ENCODE results near the gene NAGPA. TPM values are rescaled to one million over a fixed set of nuclear protein-coding genes. Genes with fewer than 3 reads are reported as not detected.

NAGPA gene
- polyA plus RNA-seq, 1 of the 3 experiments (the other 2 are of a cell fraction), result 16.5 TPM

GRCh38 chr16:5065326-5065725, 31.6 kb upstream of the NAGPA start:
- Histone ChIP-seq H4K20me1 (ENCODE audit: insufficient read depth) (no peaks in the 10 kb centered on the region), H3K4me2 (no peak overlapping the region), H3F3A (replicated peaks; ENCODE audit: insufficient read depth) (no peaks in the 10 kb centered on the region), H3K9me3 (no peaks in the 10 kb centered on the region), H3K9me2 (no peaks in the 10 kb centered on the region), H3K9ac (no peak overlapping the region), H3K4me3 (ENCODE audit: low read depth in 2 of 2, low read length in 1 of 2) (no peak overlapping the region), H3K27ac (ENCODE audit: low read depth in 2 of 2, low read length in 1 of 2) (no peak overlapping the region), H3K27me3 (ENCODE audit: insufficient read depth) (peaks cover 38% of the 10 kb centered on the region), H2AFZ (ENCODE audit: low read depth) (no peak overlapping the region), H3K36me3 (replicated peaks in 1 of 2; ENCODE audit: control insufficient read depth in 1 of 2, insufficient read depth in 2 of 2, low read length in 1 of 2) (no peaks in the 10 kb centered on the region), H3K4me1 (ENCODE audit: control insufficient read depth in 1 of 2, insufficient read depth in 2 of 2, low read depth in 1 of 2, low read length in 1 of 2) (no peaks in the 10 kb centered on the region), H3K79me2 (ENCODE audit: insufficient read depth) (no peaks in the 10 kb centered on the region)
- no peak for TF ChIP-seq NFIC (IDR thresholded peaks at IDR 0.05; ENCODE audit: borderline replicate concordance)
- TF ChIP-seq MAX (IDR thresholded peaks at IDR 0.05; ENCODE audit: low read depth), result no peak
- TF ChIP-seq FOSL2 (IDR thresholded peaks at IDR 0.05; ENCODE audit: borderline replicate concordance, low read depth), result no peak
- TF ChIP-seq MXI1 (IDR thresholded peaks at IDR 0.05; ENCODE audit: low read depth, low read length), result no peak
- no peak for TF ChIP-seq SIN3A (IDR thresholded peaks at IDR 0.05; ENCODE audit: borderline replicate concordance, low read depth, low read length)
- ChIA-PET CTCF (interaction anchor here (1.7 kb wide), 1 partner anchor 9 kb away, joined by 5 read pairs; no protein-coding TSS in a partner anchor), POLR2A (no interaction called here)
- WGBS (ENCODE audit: low lambda C conversion rate), result 43% methylated on average over 6 of the region's 8 CpGs
- no peak for DNase-seq

DNA sequence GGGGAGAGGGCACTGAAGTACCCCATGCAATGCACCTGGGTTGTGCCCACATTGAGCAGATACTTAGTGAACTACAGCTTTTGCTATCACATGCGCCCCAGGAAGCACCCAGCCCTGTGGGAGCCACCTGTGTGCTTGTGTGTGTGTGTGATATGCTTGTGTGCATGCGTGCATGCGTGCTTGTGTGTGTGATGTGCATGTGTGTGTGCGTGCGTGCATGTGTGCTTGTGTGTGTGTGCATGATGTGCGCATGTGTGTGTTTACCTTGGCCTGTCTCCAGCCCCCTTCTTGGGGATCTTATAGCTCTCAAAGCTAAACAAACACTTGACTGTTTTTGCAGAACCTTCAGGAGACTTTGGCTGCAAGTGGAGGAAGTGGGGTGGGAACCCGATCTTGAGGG, 31.2 kb upstream of the NAGPA start:
- Histone ChIP-seq H3K27ac (ENCODE audit: low read depth in 2 of 2, low read length in 1 of 2) (no peak overlapping the region), H3F3A (replicated peaks; ENCODE audit: insufficient read depth) (no peaks in the 10 kb centered on the region), H3K9ac (no peak overlapping the region), H4K20me1 (ENCODE audit: insufficient read depth) (no peaks in the 10 kb centered on the region), H3K79me2 (ENCODE audit: insufficient read depth) (no peaks in the 10 kb centered on the region), H3K4me1 (ENCODE audit: control insufficient read depth in 1 of 2, insufficient read depth in 2 of 2, low read depth in 1 of 2, low read length in 1 of 2) (no peaks in the 10 kb centered on the region), H3K27me3 (ENCODE audit: insufficient read depth) (peaks cover 38% of the 10 kb centered on the region), H3K9me2 (no peaks in the 10 kb centered on the region), H3K36me3 (replicated peaks in 1 of 2; ENCODE audit: control insufficient read depth in 1 of 2, insufficient read depth in 2 of 2, low read length in 1 of 2) (no peaks in the 10 kb centered on the region), H2AFZ (ENCODE audit: low read depth) (no peak overlapping the region), H3K4me2 (no peak overlapping the region), H3K9me3 (no peaks in the 10 kb centered on the region), H3K4me3 (ENCODE audit: low read depth in 2 of 2, low read length in 1 of 2) (no peak overlapping the region)
- 58% methylated on average over 7 of the region's 7 CpGs for WGBS (ENCODE audit: low lambda C conversion rate)
- POLR2A ChIA-PET, result no interaction called here
- CTCF ChIA-PET, result no interaction called here
- no peak for DNase-seq
- TF ChIP-seq RCOR1 (IDR thresholded peaks at IDR 0.05; ENCODE audit: low read length), result no peak
- TF ChIP-seq YY1 (IDR thresholded peaks at IDR 0.05; ENCODE audit: low read depth), result no peak
- no peak for TF ChIP-seq POLR2AphosphoS5 (IDR thresholded peaks at IDR 0.05; ENCODE audit: low read depth, low read length)
- no peak for TF ChIP-seq PBX3 (IDR thresholded peaks at IDR 0.05)
- TF ChIP-seq USF2 (IDR thresholded peaks at IDR 0.05; ENCODE audit: borderline replicate concordance, low read depth, low read length), result no peak
- TF ChIP-seq FOSL2 (IDR thresholded peaks at IDR 0.05; ENCODE audit: borderline replicate concordance, low read depth), result no peak
- no peak for TF ChIP-seq MAX (IDR thresholded peaks at IDR 0.05; ENCODE audit: low read depth)
- no peak for TF ChIP-seq RXRA (IDR thresholded peaks at IDR 0.05; ENCODE audit: borderline replicate concordance, low read depth)
- TF ChIP-seq SMC3 (IDR thresholded peaks at IDR 0.05; ENCODE audit: low read depth, low read length), result no peak
- no peak for TF ChIP-seq NRF1 (IDR thresholded peaks at IDR 0.05; ENCODE audit: low read depth, low read length)
- TF ChIP-seq SIN3A (IDR thresholded peaks at IDR 0.05; ENCODE audit: borderline replicate concordance, low read depth, low read length), result no peak
- TF ChIP-seq ZBTB33 (IDR thresholded peaks at IDR 0.05; ENCODE audit: borderline replicate concordance, low read depth), result no peak
- TF ChIP-seq GATA2 (CRISPR knock-in tag; IDR thresholded peaks at IDR 0.05), result no peak
- TF ChIP-seq EP300 (IDR thresholded peaks at IDR 0.05; ENCODE audit: borderline replicate concordance in 1 of 2, low read depth in 1 of 2, low read length in 1 of 2), result no peak
- no peak for TF ChIP-seq JUND (IDR thresholded peaks at IDR 0.05)
- TF ChIP-seq EZH2phosphoT487 (IDR thresholded peaks at IDR 0.05; ENCODE audit: borderline replicate concordance, low read depth), result no peak

Data from SK-N-SH (cell line).